Body of pancreas (tissue), 4 donors: ENCODE data around the gene APBA1.

Source experiments
- POLR2A ChIP-seq, 3 donors: fragments of 450-650 bp; IDR thresholded peaks; one replicate each; pipeline ENCODE4 v1.6.1; 2016; ENCODE audit warnings: antibody characterized with exemption in 3 of 3, mild to moderate bottlenecking in 2 of 3
- TF ChIP-seq, protein P1 (sequence below), 7 experiments: fragments of 450-650 bp in 4 of 7; fragments of 200-600 bp in 3 of 7; sonication (generic) in 3 of 7; IDR thresholded peaks; one replicate each; pipeline ENCODE4 v1.5.1; 2016 to 2019; ENCODE audit warnings: antibody characterized with exemption in 7 of 7

DNA sequence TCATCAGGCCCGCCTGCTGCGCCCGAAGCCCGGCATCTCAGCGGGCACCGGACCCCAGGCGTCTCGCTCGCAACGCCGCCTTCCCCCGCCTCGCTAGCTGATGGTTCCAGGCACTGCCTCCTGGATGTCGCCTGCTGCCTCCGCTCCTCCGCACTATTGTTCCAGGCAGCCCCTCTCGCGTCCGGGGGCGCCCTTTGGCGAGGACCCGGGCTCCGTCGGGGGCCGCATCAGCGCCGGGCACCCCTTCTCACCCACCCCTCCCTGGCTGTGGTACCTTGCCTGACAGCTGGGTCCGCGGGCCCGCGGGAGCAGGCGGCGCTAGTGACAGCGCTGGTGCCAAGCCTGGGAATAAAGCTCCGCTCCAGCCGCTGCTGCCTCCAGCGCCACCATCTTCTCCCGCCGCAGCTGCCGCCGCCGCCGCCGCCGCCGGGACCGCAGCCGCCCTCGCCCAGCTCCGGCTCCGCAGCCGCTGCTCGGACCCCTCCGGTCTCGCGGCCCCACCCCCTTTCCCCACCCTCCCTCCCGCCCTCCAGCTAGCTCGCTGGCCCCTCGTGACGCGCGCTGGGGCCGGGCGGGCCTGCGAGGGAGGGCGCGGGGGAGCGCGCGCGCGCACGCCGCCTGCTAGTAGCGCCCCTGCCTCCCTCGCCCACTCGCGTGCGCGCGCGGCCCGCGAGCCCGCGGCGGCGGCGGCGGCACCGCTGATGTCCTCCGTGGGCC lies at the start of gene APBA1:
- TF ChIP-seq, protein P1, sequence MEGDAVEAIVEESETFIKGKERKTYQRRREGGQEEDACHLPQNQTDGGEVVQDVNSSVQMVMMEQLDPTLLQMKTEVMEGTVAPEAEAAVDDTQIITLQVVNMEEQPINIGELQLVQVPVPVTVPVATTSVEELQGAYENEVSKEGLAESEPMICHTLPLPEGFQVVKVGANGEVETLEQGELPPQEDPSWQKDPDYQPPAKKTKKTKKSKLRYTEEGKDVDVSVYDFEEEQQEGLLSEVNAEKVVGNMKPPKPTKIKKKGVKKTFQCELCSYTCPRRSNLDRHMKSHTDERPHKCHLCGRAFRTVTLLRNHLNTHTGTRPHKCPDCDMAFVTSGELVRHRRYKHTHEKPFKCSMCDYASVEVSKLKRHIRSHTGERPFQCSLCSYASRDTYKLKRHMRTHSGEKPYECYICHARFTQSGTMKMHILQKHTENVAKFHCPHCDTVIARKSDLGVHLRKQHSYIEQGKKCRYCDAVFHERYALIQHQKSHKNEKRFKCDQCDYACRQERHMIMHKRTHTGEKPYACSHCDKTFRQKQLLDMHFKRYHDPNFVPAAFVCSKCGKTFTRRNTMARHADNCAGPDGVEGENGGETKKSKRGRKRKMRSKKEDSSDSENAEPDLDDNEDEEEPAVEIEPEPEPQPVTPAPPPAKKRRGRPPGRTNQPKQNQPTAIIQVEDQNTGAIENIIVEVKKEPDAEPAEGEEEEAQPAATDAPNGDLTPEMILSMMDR (IDR thresholded peaks at IDR 0.05): peak in 4 of 7 experiments; percentile 15 to 33 (median 21)
- TF ChIP-seq POLR2A (IDR thresholded peaks at IDR 0.05): no peak
